Frontal cortex (tissue), 4 donors: ENCODE results near the gene TRAPPC12. TPM values are rescaled to one million over a fixed set of nuclear protein-coding genes. Genes with fewer than 3 reads are reported as not detected.
A peak's percentile ranks its signal among the peaks of the same experiment; 100 is the strongest.
"Not testable (repeated sequence)": the region's sequence is repeated elsewhere in the genome, so short reads cannot be mapped to it uniquely, and the experiment has no call there.

Source experiments
- DNase-seq, 2 donors: peaks; one replicate each; pipeline ENCODE4 v3.0.0; 2012; ENCODE audit warnings: low spot score in 2 of 2
- FAIRE-seq: peaks from 2 replicates; lab custom pipeline; 2012; peaks lifted over from hg19 to GRCh38; lab: Jason Lieb, UNC
- total RNA-seq: library from RNA; depleted of rRNA; stranded (reverse); fragments of >200 nt; gene quantifications from one replicate; pipeline ENCODE4 v1.2.3, GENCODE V29; 2014
- donor health status: control.
- donor health status: control.
- donor health status: control.

The TRAPPC12 gene
- total RNA-seq, 1 donor from 2014 or later, result 55.8 TPM

- FAIRE-seq (no peak), DNase-seq (no peak)
Observed at GRCh38 chr2:3449936-3450335, 70.4 kb downstream of the TRAPPC12 start.

DNA sequence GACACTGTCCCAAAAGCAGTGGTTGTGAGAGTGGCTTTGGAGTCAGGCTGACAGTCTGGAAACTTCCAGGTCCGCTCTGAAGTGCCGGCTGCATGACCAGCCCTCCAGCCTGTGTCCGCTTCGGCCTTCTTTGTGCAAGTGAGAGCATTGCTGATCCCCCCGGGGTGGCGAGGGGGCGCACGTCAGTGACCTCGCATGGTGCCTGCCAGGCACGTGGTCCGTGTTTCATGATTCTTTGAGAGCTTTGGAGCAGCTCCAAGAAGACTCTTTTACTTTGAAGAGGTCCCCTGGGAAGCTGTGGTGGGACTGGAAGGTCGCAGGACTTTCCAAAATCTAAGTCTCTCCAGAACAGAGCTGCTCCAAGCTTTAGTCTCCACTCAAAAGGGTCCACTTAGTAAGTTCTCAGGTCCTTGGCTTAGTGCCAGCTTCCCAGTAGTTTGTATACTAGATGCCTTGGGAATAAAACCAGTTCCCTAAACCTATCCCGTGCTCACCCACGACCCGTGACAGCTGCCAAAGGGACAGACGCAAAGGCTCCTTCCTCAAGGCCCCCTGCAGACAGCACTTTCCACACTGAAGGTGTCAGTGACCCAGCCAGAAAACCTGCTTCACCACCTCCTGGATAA is 71.0 kb downstream of the TRAPPC12 start:
- FAIRE-seq, result no peak

DNA sequence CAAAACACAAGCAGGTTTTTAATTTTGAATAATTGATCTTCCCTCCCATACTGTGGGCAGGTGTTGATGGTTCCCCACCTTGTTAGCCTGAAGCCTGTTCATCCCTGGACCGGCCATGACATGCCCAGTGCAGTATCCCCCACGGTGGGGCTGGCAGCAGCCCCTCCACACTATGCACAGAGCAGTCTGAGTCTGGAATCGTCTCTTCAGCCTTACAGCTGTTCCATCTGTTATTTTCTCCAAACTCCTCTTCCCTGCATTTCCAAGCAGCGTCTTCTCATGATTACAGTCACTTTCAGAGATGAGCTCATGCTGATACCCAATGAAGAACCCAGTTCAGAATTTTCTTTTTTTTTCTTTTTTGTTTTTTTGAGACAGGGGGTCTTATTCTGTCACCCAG is 71.7 kb downstream of the TRAPPC12 start:
- DNase-seq, result no peak
- no peak for FAIRE-seq

More for the DNA sequence above, 71.0 kb downstream of the TRAPPC12 start:
- no peak for DNase-seq

- DNase-seq (no peak), FAIRE-seq (no peak)
Observed at GRCh38 chr2:3451926-3452671, 72.6 kb downstream of the TRAPPC12 start.

- DNase-seq, result no peak
- FAIRE-seq, result no peak
Observed at GRCh38 chr2:3453190-3453999, 73.9 kb downstream of the TRAPPC12 start.

DNA sequence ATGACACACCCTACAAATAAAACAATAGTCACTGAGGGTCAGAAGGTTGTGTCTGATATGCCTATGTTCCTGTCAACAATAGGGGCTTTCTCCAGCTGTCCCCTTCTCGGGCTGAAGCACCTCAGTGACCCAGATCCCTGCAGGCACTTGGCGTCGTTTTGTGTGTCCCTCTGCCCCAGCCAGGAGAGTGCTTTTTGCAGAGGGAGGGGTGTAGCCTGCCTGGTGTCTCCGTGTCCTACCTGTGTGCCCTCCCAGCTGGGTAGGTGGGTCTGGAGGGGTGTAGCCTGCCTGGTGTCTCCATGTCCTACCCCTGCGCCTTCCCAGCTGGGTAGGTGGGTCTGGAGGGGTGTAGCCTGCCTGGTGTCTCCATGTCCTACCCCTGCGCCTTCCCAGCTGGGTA is 74.5 kb downstream of the TRAPPC12 start:
- not testable (repeated sequence) for DNase-seq, FAIRE-seq

DNA sequence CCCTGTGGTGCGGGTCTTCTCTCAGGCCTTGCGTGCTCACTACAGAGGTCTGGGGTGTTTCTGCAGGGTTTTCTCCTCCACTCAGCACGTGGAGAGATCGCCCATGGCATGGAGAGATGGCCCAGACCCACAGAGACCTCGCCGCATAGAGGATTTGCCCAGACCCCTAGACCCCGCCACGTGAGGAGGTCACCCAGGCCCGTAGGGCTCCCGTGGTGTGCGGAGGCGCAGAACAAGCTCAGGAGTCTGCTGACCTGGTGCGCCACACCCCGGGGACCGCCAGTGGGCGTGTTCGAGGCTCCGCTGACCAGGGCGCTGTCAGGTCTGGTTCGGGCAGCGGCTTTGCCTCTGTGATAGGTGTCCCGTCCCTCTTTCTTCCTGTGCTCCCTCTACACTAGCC is 75.3 kb downstream of the TRAPPC12 start:
- no peak for FAIRE-seq
- DNase-seq, result no peak

GRCh38 chr2:3456125-3456524 is 76.6 kb downstream of the TRAPPC12 start:
- FAIRE-seq (no peak), DNase-seq (no peak)

GRCh38 chr2:3457524-3458395 is 78.3 kb downstream of the TRAPPC12 start:
- DNase-seq (no peak), FAIRE-seq (no peak)

- DNase-seq, result no peak
- FAIRE-seq, result no peak
Observed at GRCh38 chr2:3458396-3459184, 79.1 kb downstream of the TRAPPC12 start.

DNA sequence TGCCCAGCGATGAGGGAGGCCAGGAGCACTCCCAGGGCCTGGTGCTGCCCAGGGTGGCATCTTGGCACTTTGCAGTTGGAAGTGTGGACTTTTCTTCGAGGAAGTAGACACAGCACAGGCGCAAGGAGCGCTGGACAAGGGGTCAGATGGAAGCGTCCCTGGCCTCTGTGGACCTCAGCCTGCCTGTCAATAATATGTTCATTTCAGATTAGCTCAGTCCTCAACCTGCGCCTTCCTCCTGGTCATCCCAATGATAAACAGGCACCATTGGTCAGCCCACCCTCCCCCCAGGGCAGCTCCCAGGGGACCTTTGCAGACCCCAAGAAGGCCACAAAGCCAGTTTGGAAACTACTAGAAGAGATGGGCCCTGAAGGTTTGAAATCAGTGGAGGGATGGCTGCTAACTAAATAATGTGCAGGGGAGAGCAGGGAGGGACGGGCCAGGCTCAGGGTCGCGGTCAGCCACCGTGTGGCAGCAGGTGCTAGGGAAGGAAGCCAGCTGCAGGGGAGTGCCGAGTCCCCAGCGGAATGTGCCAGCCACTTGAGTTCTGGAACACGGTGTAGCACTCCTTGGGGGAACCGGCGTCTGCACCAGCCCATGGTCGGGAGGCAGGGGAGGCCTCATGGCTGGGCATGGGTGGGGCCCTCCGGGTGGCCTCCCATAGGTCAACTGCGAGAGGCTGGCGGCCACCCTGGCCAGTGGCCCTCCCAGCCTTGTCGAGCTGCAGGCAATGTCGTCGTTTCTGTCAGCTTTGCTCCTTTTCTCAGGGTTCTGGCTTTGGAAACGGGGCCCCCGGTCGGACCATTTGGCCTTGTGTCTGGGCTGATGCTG is 79.9 kb downstream of the TRAPPC12 start:
- no peak for FAIRE-seq
- no peak for DNase-seq

GRCh38 chr2:3460156-3460555 is 80.7 kb downstream of the TRAPPC12 start:
- FAIRE-seq (no peak), DNase-seq (no peak)

DNA sequence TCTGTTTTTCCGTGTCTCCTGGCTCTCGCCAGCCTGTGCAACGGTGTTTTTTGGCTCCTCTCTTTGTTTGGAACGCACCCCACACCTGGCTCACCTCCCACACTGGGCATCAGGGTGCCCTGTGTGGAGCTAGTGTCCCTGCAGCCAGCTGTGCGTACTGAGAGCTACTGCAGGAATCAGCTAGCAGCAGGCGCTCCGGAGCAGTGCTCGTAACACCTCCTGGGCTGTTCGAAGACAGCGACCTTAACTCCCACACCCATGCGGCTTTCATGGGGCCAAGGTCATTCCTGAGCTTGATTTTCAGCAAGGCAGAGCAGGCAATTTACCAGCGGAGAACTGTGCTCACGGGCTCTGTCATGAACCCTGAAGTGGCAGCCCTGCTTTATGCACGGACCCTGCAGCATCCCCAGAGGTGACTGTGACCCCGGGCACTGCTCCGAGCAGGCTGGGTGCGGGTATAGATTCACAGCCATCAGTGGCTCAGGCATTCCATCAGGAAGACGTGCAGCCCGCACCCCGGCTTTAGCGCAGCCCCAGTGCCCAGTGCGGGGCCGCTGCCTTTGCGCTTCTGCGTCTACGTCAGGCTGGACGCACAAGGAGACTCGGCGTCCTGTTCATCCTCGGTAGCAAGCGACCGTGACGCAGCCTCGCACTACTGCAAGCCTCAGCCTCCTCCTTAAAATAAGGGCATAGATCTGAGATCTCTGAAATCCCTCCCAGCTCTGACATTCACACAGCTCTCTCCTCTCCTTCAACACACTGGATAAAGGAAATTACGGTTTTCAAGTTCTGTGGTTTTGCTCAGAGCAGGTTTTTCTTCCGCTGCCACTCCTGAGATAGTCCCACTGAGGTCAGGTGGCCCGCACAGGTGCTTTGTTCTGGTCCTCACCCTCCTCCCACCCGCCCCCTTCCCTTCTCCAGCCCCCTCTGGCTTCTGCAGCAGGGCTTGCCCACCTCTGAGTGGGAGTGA is 81.6 kb downstream of the TRAPPC12 start:
- DNase-seq (no peak), FAIRE-seq (no peak)

GRCh38 chr2:3461801-3462492 is 82.5 kb downstream of the TRAPPC12 start:
- DNase-seq (peak; percentile 73 to 74), FAIRE-seq (peak; percentile 65)

- FAIRE-seq (no peak), DNase-seq (no peak)
Observed at GRCh38 chr2:3462493-3463104, 83.1 kb downstream of the TRAPPC12 start.

GRCh38 chr2:3463186-3463835 is 83.8 kb downstream of the TRAPPC12 start:
- FAIRE-seq (no peak), DNase-seq (no peak)
